H1 (cell line): ENCODE data around the gene DGKI. TPM values are rescaled to one million over a fixed set of nuclear protein-coding genes. Genes with fewer than 3 reads are reported as not detected.
A peak's percentile ranks its signal among the peaks of the same experiment; 100 is the strongest.

Experiments used
- CTCF ChIA-PET: fragments of 300-600 bp; sonication (Branson Sonifier 250); formaldehyde crosslinking; loops from one replicate; lab custom pipeline; 2021; ENCODE audit not compliant: partially characterized antibody; lab: Charles Lee
- POLR2A ChIA-PET: fragments of 300-600 bp; sonication (Branson Sonifier 250); formaldehyde crosslinking; loops from one replicate; lab custom pipeline; 2021; ENCODE audit warnings: inconsistent platforms; ENCODE audit not compliant: partially characterized antibody; lab: Charles Lee
- DNase-seq, 2 experiments: peaks; one replicate each; pipeline versions ENCODE4 v3.0.0 to v3.0.0-alpha.2; 2010 to 2022; ENCODE audit warnings: low spot score in 2 of 2, low read depth in 1 of 2, mixed read lengths in 1 of 2
- FAIRE-seq: peaks from 2 replicates; lab custom pipeline; 2011; peaks lifted over from hg19 to GRCh38; lab: Jason Lieb, UNC
- H2AFZ ChIP-seq: 2 replicates; pipeline ENCODE4 v1.8.1; 2012; ENCODE audit warnings: low read length, inconsistent platforms
- H2AK5ac ChIP-seq: 2 replicates; pipeline ENCODE4 v1.6.1; 2013; ENCODE audit warnings: low read depth, low read length
- H2BK120ac ChIP-seq: replicated peaks from 2 replicates; pipeline ENCODE3; 2013; ENCODE audit warnings: low read depth, low read length, inconsistent platforms
- H2BK12ac ChIP-seq: 2 replicates; pipeline ENCODE4 v1.6.1; 2013; ENCODE audit warnings: low read depth, low read length
- H2BK15ac ChIP-seq: 2 replicates; pipeline ENCODE4 v1.6.1; 2013; ENCODE audit warnings: low read length
- H2BK20ac ChIP-seq: 2 replicates; pipeline ENCODE4 v1.6.1; 2013; ENCODE audit warnings: low read length
- H2BK5ac ChIP-seq: 2 replicates; pipeline ENCODE4 v1.6.1; 2013; ENCODE audit warnings: low read depth, low read length
- H3K14ac ChIP-seq: 2 replicates; pipeline ENCODE4 v1.6.1; 2013; ENCODE audit warnings: inconsistent platforms; ENCODE audit not compliant: insufficient read length
- H3K18ac ChIP-seq: 2 replicates; pipeline ENCODE4 v1.6.1; 2013; ENCODE audit warnings: low read length; ENCODE audit errors: extremely low read depth
- H3K23ac ChIP-seq: 2 replicates; pipeline ENCODE4 v1.6.1; 2013; ENCODE audit warnings: inconsistent platforms; ENCODE audit not compliant: insufficient read length
- H3K23me2 ChIP-seq: 2 replicates; pipeline ENCODE4 v1.6.1; 2013; ENCODE audit warnings: low read depth, low read length
- H3K27ac ChIP-seq: 2 replicates; pipeline ENCODE4 v1.6.1; 2011; ENCODE audit warnings: low read depth, low read length, inconsistent platforms
- H3K27me3 ChIP-seq, 4 experiments: replicated peaks in 1 of 4; 1 replicate in 1 of 4; 2 replicates in 3 of 4; pipeline versions ENCODE4 v1.6.1 to v1.8.1; 2011 to 2013; ENCODE audit warnings: low read length in 3 of 4, mild to moderate bottlenecking in 3 of 4, inconsistent platforms in 2 of 4, mixed read lengths in 2 of 4, moderate library complexity in 1 of 4; ENCODE audit not compliant: control insufficient read depth in 3 of 4, insufficient read depth in 3 of 4; ENCODE audit errors: extremely low read depth in 1 of 4
- H3K36me3 ChIP-seq, 4 experiments: 2 replicates each; pipeline versions ENCODE4 v1.6.1 to v1.8.1; 2011 to 2013; ENCODE audit warnings: mild to moderate bottlenecking in 4 of 4, low read length in 3 of 4, moderate library complexity in 2 of 4, control low read depth in 1 of 4, inconsistent platforms in 1 of 4; ENCODE audit not compliant: insufficient read depth in 4 of 4, control insufficient read depth in 2 of 4
- H3K4ac ChIP-seq: replicated peaks from 2 replicates; pipeline ENCODE3; 2013; ENCODE audit warnings: low read length, low read depth, mixed read lengths, inconsistent platforms; ENCODE audit not compliant: insufficient read length
- H3K4me1 ChIP-seq, 4 experiments: replicated peaks in 1 of 4; 1 replicate in 1 of 4; 2 replicates in 3 of 4; pipeline versions ENCODE4 v1.6.1 to v1.8.1; 2011 to 2013; ENCODE audit warnings: low read length in 3 of 4, inconsistent platforms in 2 of 4, mixed read lengths in 1 of 4; ENCODE audit not compliant: insufficient read depth in 4 of 4, control insufficient read depth in 3 of 4
- H3K4me2 ChIP-seq, 2 experiments: 2 replicates each; pipeline versions ENCODE4 v1.6.1 to v1.8.1; 2011 to 2013; ENCODE audit warnings: low read depth in 2 of 2, low read length in 2 of 2, control low read depth in 1 of 2, inconsistent platforms in 1 of 2, mild to moderate bottlenecking in 1 of 2; ENCODE audit not compliant: insufficient read depth in 1 of 2
- H3K4me3 ChIP-seq, 4 experiments: fragments of 200-600, 300-600 bp in 1 of 4; sonication (generic), shearing (Covaris generic), sonication (Bioruptor Twin) in 1 of 4; 2 replicates each; pipeline versions ENCODE4 v1.5.1 to v1.8.1; 2011 to 2016; ENCODE audit warnings: low read length in 4 of 4, low read depth in 3 of 4, control low read depth in 2 of 4, inconsistent platforms in 2 of 4, mild to moderate bottlenecking in 2 of 4, mixed read lengths in 1 of 4, moderate library complexity in 1 of 4; ENCODE audit not compliant: insufficient read depth in 2 of 4; ENCODE audit errors: extremely low read depth in 1 of 4
- H3K56ac ChIP-seq: replicated peaks from 2 replicates; pipeline ENCODE3; 2013; ENCODE audit warnings: low read depth, mild to moderate bottlenecking, mixed read lengths, low read length, inconsistent platforms; ENCODE audit not compliant: insufficient read length
- H3K79me1 ChIP-seq: 2 replicates; pipeline ENCODE4 v1.6.1; 2013; ENCODE audit warnings: low read depth, low read length, control low read depth
- H3K79me2 ChIP-seq, 2 experiments: 2 replicates each; pipeline versions ENCODE4 v1.6.1 to v1.8.1; 2012 to 2013; ENCODE audit warnings: low read length in 2 of 2, mild to moderate bottlenecking in 2 of 2, inconsistent platforms in 1 of 2; ENCODE audit not compliant: insufficient read depth in 2 of 2, control insufficient read depth in 1 of 2
- H3K9ac ChIP-seq, 4 experiments: replicated peaks in 1 of 4; 1 replicate in 1 of 4; 2 replicates in 3 of 4; pipeline versions ENCODE4 v1.6.1 to v1.8.1; 2011 to 2013; ENCODE audit warnings: low read depth in 3 of 4, low read length in 3 of 4, control low read depth in 2 of 4, mild to moderate bottlenecking in 2 of 4, moderate library complexity in 2 of 4, inconsistent platforms in 1 of 4; ENCODE audit errors: extremely low read depth in 1 of 4
- H3K9me3 ChIP-seq, 2 experiments: 2 replicates each; pipeline versions ENCODE4 v1.6.1 to v1.8.1; 2012 to 2013; ENCODE audit warnings: mild to moderate bottlenecking in 2 of 2, moderate library complexity in 2 of 2, control low read depth in 1 of 2, inconsistent platforms in 1 of 2, low read depth in 1 of 2, low read length in 1 of 2, mixed read lengths in 1 of 2; ENCODE audit not compliant: insufficient read depth in 2 of 2
- H4K20me1 ChIP-seq, 2 experiments: replicated peaks in 1 of 2; 2 replicates each; pipeline versions ENCODE3 to v1.8.1; 2011 to 2013; ENCODE audit warnings: inconsistent platforms in 2 of 2, low read length in 2 of 2, mild to moderate bottlenecking in 1 of 2; ENCODE audit not compliant: insufficient read depth in 2 of 2, control insufficient read depth in 1 of 2
- H4K5ac ChIP-seq: 2 replicates; pipeline ENCODE4 v1.6.1; 2013; ENCODE audit warnings: low read length, low read depth, mixed read lengths, inconsistent platforms; ENCODE audit not compliant: insufficient read length
- H4K8ac ChIP-seq: 2 replicates; pipeline ENCODE4 v1.8.0; 2013; ENCODE audit warnings: mild to moderate bottlenecking, moderate library complexity, low read length, inconsistent platforms; ENCODE audit not compliant: insufficient read depth; ENCODE audit errors: extremely low read depth
- H4K91ac ChIP-seq: replicated peaks from 2 replicates; pipeline ENCODE3; 2013; ENCODE audit warnings: low read length, mixed read lengths, inconsistent platforms; ENCODE audit not compliant: insufficient read length
- BCL11A ChIP-seq, 2 experiments: IDR thresholded peaks; one replicate each; pipeline ENCODE4 v1.6.1; 2011; ENCODE audit warnings: low read depth in 2 of 2, low read length in 2 of 2, mild to moderate bottlenecking in 2 of 2
- CTBP2 ChIP-seq: IDR thresholded peaks from 2 replicates; pipeline ENCODE4 v1.7.0; 2011; ENCODE audit warnings: borderline replicate concordance, mild to moderate bottlenecking, moderate library complexity, mixed read lengths, low read length; ENCODE audit not compliant: insufficient read depth, insufficient read length
- CTCF ChIP-seq, 3 experiments: IDR thresholded peaks; 1 replicate in 2 of 3; 2 replicates in 1 of 3; pipeline versions ENCODE4 v1.5.1 to v1.6.1; 2011; ENCODE audit warnings: low read length in 3 of 3, mild to moderate bottlenecking in 3 of 3, inconsistent platforms in 2 of 3, low read depth in 1 of 3, moderate library complexity in 1 of 3; ENCODE audit not compliant: insufficient read depth in 1 of 3; ENCODE audit errors: control extremely low read depth in 1 of 3
- RAD21 ChIP-seq, 2 experiments: IDR thresholded peaks in 1 of 2; conservative IDR thresholded peaks in 1 of 2; 2 replicates each; pipeline ENCODE4 v1.6.1; 2011; ENCODE audit warnings: low read depth in 2 of 2, low read length in 2 of 2, improper control_type of control experiment in 1 of 2, inconsistent platforms in 1 of 2, mild to moderate bottlenecking in 1 of 2, moderate library complexity in 1 of 2
- RXRA ChIP-seq: IDR thresholded peaks from 2 replicates; pipeline ENCODE4 v1.6.1; 2011; ENCODE audit warnings: low read depth, mild to moderate bottlenecking, low read length, moderate library complexity; ENCODE audit not compliant: insufficient read depth
- TAF1 ChIP-seq: IDR thresholded peaks from 2 replicates; pipeline ENCODE4 v1.6.1; 2011; ENCODE audit warnings: mild to moderate bottlenecking, low read depth, low read length
- WGBS, 2 experiments: shearing (Covaris generic) in 1 of 2; methylation state at CpG; one replicate each; pipeline versions ENCODE4 v1.1.6 to v1.1.7; 2013 to 2015; ENCODE audit warnings: low lambda C conversion rate in 2 of 2, mixed read lengths in 2 of 2, inconsistent platforms in 1 of 2, low coverage in 1 of 2, missing lambda C conversion rate in 1 of 2; ENCODE audit not compliant: insufficient replicate concordance in 2 of 2, insufficient coverage in 1 of 2, insufficient read length in 1 of 2; ENCODE audit errors: extremely low coverage in 1 of 2, missing lambda C conversion rate in 1 of 2; 5-methylcytosine and 5-hydroxymethylcytosine counted together
- polyA plus RNA-seq, 7 experiments: library from polyadenylated mRNA; depleted of rRNA in 3 of 7; stranded (reverse) in 5 of 7; unstranded in 2 of 7; fragments of >200 nt in 5 of 7; fragments of 200-250 nt in 2 of 7; gene quantifications; 1 replicate in 5 of 7; 2 replicates in 1 of 7; 4 replicates in 1 of 7; pipeline versions ENCODE4 v1.2.1 to v1.2.3, GENCODE V29; 2011 to 2013; ENCODE audit warnings: missing spikeins in 2 of 7, mixed read lengths in 2 of 7
- total RNA-seq: library from RNA; stranded (reverse); fragmentation: NEBNext Ultra II Directional; extraction: Animal tissue kit (Norgen Biotek cat#: 25700); gene quantifications from 2 replicates; pipeline ENCODE4 v1.2.1, GENCODE V29; 2021

Gene DGKI
- total and polyA plus RNA-seq, 2 of the 8 experiments (the other 6 are each of a cell fraction or from before 2014, with no cell fraction given): 0.20 to 0.71 TPM

DNA sequence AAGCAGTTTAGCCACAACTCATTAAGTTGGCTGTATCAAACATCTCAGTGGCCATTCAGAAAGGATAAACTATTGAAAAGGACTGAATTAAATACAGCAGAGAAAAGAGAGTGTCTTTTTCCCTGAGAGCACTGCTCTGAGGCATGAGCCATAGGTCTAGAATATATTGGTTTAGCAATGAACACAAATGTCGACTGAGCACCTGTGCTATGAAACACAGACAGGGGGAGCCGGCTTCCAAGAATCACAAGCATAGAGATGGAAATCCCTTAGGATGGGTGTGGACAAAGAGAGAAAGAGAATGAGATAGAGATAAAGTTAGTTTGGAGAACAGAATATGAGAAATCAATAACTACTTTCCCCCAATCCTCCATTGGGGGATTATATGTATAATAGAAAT is 54.8 kb downstream of the DGKI start:
- Histone ChIP-seq H3K4ac (no peak overlapping the region), H2AK5ac (no peak overlapping the region), H3K4me2 (no peak overlapping the region), H3K23ac (no peak overlapping the region), H3K56ac (no peak overlapping the region), H3K4me1 (no peaks in the 10 kb centered on the region), H3K9me3 (peaks cover 4 to 7% of the 10 kb centered on the region in 2 experiments; a peak in 2 of 4 replicates), H3K36me3 (no peaks in the 10 kb centered on the region; a peak in 1 of 8 replicates), H2AFZ (no peak overlapping the region), H3K14ac (no peak overlapping the region), H3K79me1 (no peaks in the 10 kb centered on the region), H2BK5ac (no peak overlapping the region), H4K91ac (no peak overlapping the region), H2BK120ac (no peak overlapping the region), H4K20me1 (no peaks in the 10 kb centered on the region), H3K79me2 (no peaks in the 10 kb centered on the region), H3K27ac (no peak overlapping the region), H2BK12ac (no peak overlapping the region), H2BK20ac (no peak overlapping the region), H4K5ac (no peak overlapping the region), H2BK15ac (no peak overlapping the region), H4K8ac (no peak overlapping the region), H3K9ac (no peak overlapping the region), H3K27me3 (no peaks in the 10 kb centered on the region), H3K23me2 (peaks cover 3% of the 10 kb centered on the region; the same call in 1 of the 2 replicates), H3K18ac (no peak overlapping the region), H3K4me3 (no peak overlapping the region)
- WGBS, 2 experiments: 95% methylated on average over 2 of the region's 2 CpGs; no CpG with 5 or more reads in 1 of the 2 experiments
- ChIA-PET POLR2A (no interaction called here), CTCF (interaction anchor here (0.9 to 1.4 kb wide), 6 partner anchors 10 to 217 kb away, joined by 3 to 6 read pairs (median 4); no protein-coding TSS in a partner anchor)
- FAIRE-seq: no peak
- TF ChIP-seq TAF1 (no peak), RXRA (no peak), CTCF (IDR thresholded peaks at IDR 0.05; ENCODE audit: control extremely low read depth in 1 of 3, insufficient read depth in 1 of 3, low read depth in 1 of 3, low read length in 3 of 3) (peak in 1 of 3 experiments; percentile 31; a peak in 1 of 4 replicates), CTBP2 (no peak), RAD21 (IDR thresholded peaks at IDR 0.05 in 1 of 2, conservative IDR thresholded peaks at IDR 0.05 in 1 of 2; ENCODE audit: low read depth in 2 of 2, low read length in 2 of 2) (peak in 1 of 2 experiments; percentile 24; a peak in 1 of 4 replicates), BCL11A (IDR thresholded peaks at IDR 0.05; ENCODE audit: low read depth in 2 of 2, low read length in 2 of 2) (no peak)
- DNase-seq: no peak
